PC-9 (cell line): ENCODE measurements around the gene PIGP. TPM values are rescaled to one million over a fixed set of nuclear protein-coding genes. Genes with fewer than 3 reads are reported as not detected.

Experiments
- Bru-seq: library from RNA; stranded (reverse); fragments of 400-500 nt; gene quantifications from one replicate; lab custom pipeline; 2021; lab: Mats Ljungman, UMichigan
- BruChase-seq, 2 experiments: library from RNA; stranded (reverse); fragments of 400-500 nt; gene quantifications; one replicate each; lab custom pipeline; 2021; lab: Mats Ljungman, UMichigan
- BruUV-seq: library from RNA; stranded (reverse); fragments of 400-500 nt; replicated peaks from 2 replicates; lab custom pipeline; 2021; lab: Mats Ljungman, UMichigan
- CTCF ChIA-PET: fragments of 300-600 bp; sonication (Branson Sonifier 250); formaldehyde crosslinking; loops from one replicate; lab custom pipeline; 2022; ENCODE audit warnings: antibody characterized with exemption; lab: Charles Lee
- POLR2A ChIA-PET: fragments of 300-600 bp; sonication (Branson Sonifier 250); formaldehyde crosslinking; loops from one replicate; lab custom pipeline; 2022; ENCODE audit warnings: antibody characterized with exemption; ENCODE audit not compliant: unreplicated experiment; lab: Charles Lee
- DNase-seq, 2 experiments: peaks; one replicate each; pipeline versions ENCODE4 v3.0.0 to v3.0.0-alpha.2; 2015 to 2022; ENCODE audit warnings: mixed read lengths in 1 of 2
- H2AFZ ChIP-seq: fragments of 200-600 bp; sonication (generic); 2 replicates; pipeline ENCODE4 v1.8.1; 2017; ENCODE audit warnings: antibody characterized with exemption
- H3F3A ChIP-seq: fragments of 200-600 bp; sonication (generic); 2 replicates; pipeline ENCODE4 v1.8.1; 2017; ENCODE audit warnings: antibody characterized with exemption, mild to moderate bottlenecking, low read depth; ENCODE audit not compliant: insufficient read depth
- H3K27ac ChIP-seq: fragments of 200-600 bp; sonication (generic); 2 replicates; pipeline ENCODE4 v1.6.1; 2016; ENCODE audit warnings: mixed run types
- H3K27me3 ChIP-seq: fragments of 200-600 bp; sonication (generic); 2 replicates; pipeline ENCODE4 v1.6.1; 2016; ENCODE audit warnings: low read depth, mixed run types; ENCODE audit not compliant: insufficient read depth
- H3K36me3 ChIP-seq: fragments of 200-600 bp; sonication (generic); 2 replicates; pipeline ENCODE4 v1.6.1; 2016; ENCODE audit warnings: low read depth, mixed run types
- H3K4me1 ChIP-seq: fragments of 200-600 bp; sonication (generic); replicated peaks from 2 replicates; pipeline ENCODE4 v1.6.1; 2016; ENCODE audit warnings: mixed run types; ENCODE audit not compliant: insufficient read depth
- H3K4me2 ChIP-seq: fragments of 200-600 bp; sonication (generic); 2 replicates; pipeline ENCODE4 v1.6.1; 2017; ENCODE audit warnings: mixed run types
- H3K4me3 ChIP-seq: fragments of 200-600 bp; sonication (generic); 2 replicates; pipeline ENCODE4 v1.6.1; 2016; ENCODE audit warnings: mixed run types
- H3K79me2 ChIP-seq: fragments of 200-600 bp; sonication (generic); 2 replicates; pipeline ENCODE4 v1.6.1; 2017; ENCODE audit warnings: low read depth, mixed run types
- H3K9me2 ChIP-seq: fragments of 200-600 bp; sonication (generic); 2 replicates; pipeline ENCODE4 v1.8.1; 2017; ENCODE audit warnings: mild to moderate bottlenecking; ENCODE audit not compliant: insufficient read depth
- H3K9me3 ChIP-seq: fragments of 200-600 bp; sonication (generic); 2 replicates; pipeline ENCODE4 v1.8.1; 2016; ENCODE audit warnings: low read depth; ENCODE audit not compliant: insufficient read depth
- H4K20me1 ChIP-seq: fragments of 200-600 bp; sonication (generic); 2 replicates; pipeline ENCODE4 v1.8.1; 2017; ENCODE audit not compliant: insufficient read depth
- EZH2 ChIP-seq: fragments of 200-600 bp; sonication (generic); IDR thresholded peaks from 2 replicates; pipeline ENCODE4 v1.8.0; 2017; ENCODE audit warnings: antibody characterized with exemption, low read depth
- intact Hi-C: fragments of 100-400 bp; cut with micrococcal nuclease; formaldehyde crosslinking; loops from one replicate; pipeline ENCODE4 v1.10.0; 2022; ENCODE audit not compliant: unreplicated experiment
- long read RNA-seq: library from polyadenylated mRNA; stranded (forward); transcript quantifications from one replicate; pipeline ENCODE4 v2.0.0, GENCODE V29; 2022
- total RNA-seq: library from RNA; stranded (reverse); gene quantifications from 2 replicates; pipeline ENCODE4 v1.2.3, GENCODE V29; 2021
- TF ChIP-seq, protein P1 (sequence below): fragments of 200-600 bp; sonication (generic); conservative IDR thresholded peaks from 2 replicates; pipeline ENCODE4 v1.6.1; 2017; ENCODE audit warnings: mixed run types, antibody characterized with exemption, mild to moderate bottlenecking, moderate library complexity

The PIGP gene
- total RNA-seq (10.1 and 20.9 TPM in 2 replicates), Bru-seq, nascent RNA (percentile 67 among the genes with signal in this experiment), BruChase-seq, experiment 1, labeled RNA remaining after a 2-hour chase (percentile 60 among the genes with signal in this experiment), BruChase-seq, experiment 2, labeled RNA remaining after a 6-hour chase (percentile 53 among the genes with signal in this experiment)
- long read RNA-seq, full-length matches to known transcripts = 22 of 26 reads
- long read RNA-seq, partial matches to known transcripts = 2 of 26 reads
- long read RNA-seq, other reads (novel, unspliced or antisense) = 2 of 26 reads

DNA sequence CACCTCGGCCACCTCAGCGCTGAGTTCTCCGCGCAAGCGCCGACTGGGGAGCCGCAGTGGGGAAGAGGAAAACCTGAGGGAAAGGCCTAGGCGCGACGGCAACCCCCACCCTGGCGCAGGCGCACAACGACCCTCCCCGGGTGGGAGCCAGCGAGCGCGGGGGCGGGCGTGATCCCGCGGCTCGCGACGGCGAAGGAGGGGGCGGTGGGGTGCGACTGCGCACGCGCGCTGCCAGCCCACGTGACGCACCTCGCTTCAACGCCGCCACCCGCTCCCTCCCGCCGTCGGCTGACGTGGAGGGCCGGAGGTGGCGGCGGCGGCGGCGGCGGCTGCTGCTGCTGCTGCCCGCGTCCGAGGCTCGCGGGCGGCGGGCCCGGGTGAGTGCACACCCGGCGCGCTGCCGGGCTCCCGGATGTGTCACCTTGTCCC, at the start of gene PIGP, which contains the start of gene TTC3:
Gene PIGP, minus strand, starts transcription at position 84 of the 429 bp plus-strand sequence. CDS start 556 bp downstream, outside the sequence.
Gene TTC3, plus strand, starts transcription at position 267 of the 429 bp plus-strand sequence. CDS start 14,004 bp downstream, outside the sequence.
- TF ChIP-seq EZH2 = no peak
- TF ChIP-seq, protein P1, sequence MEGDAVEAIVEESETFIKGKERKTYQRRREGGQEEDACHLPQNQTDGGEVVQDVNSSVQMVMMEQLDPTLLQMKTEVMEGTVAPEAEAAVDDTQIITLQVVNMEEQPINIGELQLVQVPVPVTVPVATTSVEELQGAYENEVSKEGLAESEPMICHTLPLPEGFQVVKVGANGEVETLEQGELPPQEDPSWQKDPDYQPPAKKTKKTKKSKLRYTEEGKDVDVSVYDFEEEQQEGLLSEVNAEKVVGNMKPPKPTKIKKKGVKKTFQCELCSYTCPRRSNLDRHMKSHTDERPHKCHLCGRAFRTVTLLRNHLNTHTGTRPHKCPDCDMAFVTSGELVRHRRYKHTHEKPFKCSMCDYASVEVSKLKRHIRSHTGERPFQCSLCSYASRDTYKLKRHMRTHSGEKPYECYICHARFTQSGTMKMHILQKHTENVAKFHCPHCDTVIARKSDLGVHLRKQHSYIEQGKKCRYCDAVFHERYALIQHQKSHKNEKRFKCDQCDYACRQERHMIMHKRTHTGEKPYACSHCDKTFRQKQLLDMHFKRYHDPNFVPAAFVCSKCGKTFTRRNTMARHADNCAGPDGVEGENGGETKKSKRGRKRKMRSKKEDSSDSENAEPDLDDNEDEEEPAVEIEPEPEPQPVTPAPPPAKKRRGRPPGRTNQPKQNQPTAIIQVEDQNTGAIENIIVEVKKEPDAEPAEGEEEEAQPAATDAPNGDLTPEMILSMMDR = no peak
- Histone ChIP-seq H3K36me3 (no peaks in the 10 kb centered on the region), H3K27ac (peak within 1 kb of the TSS; percentile 84), H3K9me3 (no peaks in the 10 kb centered on the region), H3K4me3 (peak within 1 kb of the TSS; percentile 88), H3K4me2 (peak within 1 kb of the TSS; percentile 97), H3K27me3 (no peaks in the 10 kb centered on the region), H2AFZ (peak within 1 kb of the TSS; percentile 93), H3F3A (0 out of 2 replicates have a peak, but pooled peaks cover 3% of the 10 kb centered on the region), H4K20me1 (no peaks in the 10 kb centered on the region; the same call in 1 of the 2 replicates), H3K79me2 (peaks cover 64% of the 10 kb centered on the region), H3K4me1 (peaks cover 17% of the 10 kb centered on the region), H3K9me2 (no peaks in the 10 kb centered on the region)
- DNase-seq = peak; percentile 62 to 94
- CTCF ChIA-PET = no interaction called here
- no TSS peak for BruUV-seq
- intact Hi-C loops = loop anchor here (2.0 to 5.0 kb wide), 2 partner anchors 64 to 194 kb away; partner anchors contain the start of gene VPS26C
- POLR2A ChIA-PET = no interaction called here

DNA sequence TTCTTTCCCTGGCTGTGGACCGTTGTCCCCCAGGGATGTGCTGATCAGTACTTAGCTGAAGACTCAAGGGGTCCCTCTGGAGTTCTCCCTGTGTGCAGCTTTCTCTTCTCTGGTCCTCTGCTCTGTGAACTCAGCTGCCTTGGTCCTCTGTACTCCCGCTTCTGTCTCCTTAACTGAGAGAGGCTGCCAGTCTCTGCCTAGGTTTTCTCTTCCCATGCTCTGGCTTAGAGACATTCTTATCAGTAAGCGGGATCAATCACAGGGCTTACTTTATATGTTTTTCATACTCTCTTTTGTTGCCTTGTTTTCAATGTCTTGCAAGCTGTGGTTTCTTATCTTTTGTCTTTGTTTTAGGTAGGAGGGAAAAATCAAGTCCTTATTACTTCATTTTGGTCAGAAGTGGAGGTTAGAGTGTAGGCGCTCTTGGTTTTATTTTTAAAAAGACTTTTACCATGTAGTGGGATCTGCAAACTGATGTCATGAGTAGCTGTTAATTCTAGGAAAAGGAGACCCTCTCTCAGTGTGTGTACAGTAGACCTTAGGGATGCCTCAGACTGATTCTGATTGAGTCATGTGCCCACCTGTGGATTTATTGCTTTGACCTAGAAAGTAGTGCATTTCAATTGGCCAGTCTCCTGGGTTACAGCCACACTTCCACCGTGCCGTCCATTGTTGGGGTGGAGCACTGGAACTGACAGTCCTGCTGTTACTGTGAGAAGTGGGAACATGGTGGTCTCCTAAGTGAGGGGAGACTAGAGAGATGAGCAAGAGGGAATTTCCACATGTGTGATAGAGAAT, 46.7 kb upstream of the PIGP start:
- no peak overlapping the region for H3K4me3 ChIP-seq
- H3K27me3 ChIP-seq = no peaks in the 10 kb centered on the region
- no peaks in the 10 kb centered on the region for H3K9me2 ChIP-seq
- no peak for DNase-seq
- no peaks in the 10 kb centered on the region for H3F3A ChIP-seq
- CTCF ChIA-PET = no interaction called here
- no peaks in the 10 kb centered on the region; the same call in 1 of the 2 replicates for H3K36me3 ChIP-seq
- POLR2A ChIA-PET = no interaction called here
- H2AFZ ChIP-seq = no peak overlapping the region
- BruUV-seq = no TSS peak
- no peaks in the 10 kb centered on the region for H4K20me1 ChIP-seq
- H3K4me2 ChIP-seq = no peak overlapping the region
- no peaks in the 10 kb centered on the region for H3K4me1 ChIP-seq
- intact Hi-C loops = no loop called here
- H3K9me3 ChIP-seq = no peaks in the 10 kb centered on the region
- H3K79me2 ChIP-seq = no peaks in the 10 kb centered on the region
- H3K27ac ChIP-seq = no peak overlapping the region
- no peak for TF ChIP-seq EZH2
- TF ChIP-seq, protein P1 = no peak

DNA sequence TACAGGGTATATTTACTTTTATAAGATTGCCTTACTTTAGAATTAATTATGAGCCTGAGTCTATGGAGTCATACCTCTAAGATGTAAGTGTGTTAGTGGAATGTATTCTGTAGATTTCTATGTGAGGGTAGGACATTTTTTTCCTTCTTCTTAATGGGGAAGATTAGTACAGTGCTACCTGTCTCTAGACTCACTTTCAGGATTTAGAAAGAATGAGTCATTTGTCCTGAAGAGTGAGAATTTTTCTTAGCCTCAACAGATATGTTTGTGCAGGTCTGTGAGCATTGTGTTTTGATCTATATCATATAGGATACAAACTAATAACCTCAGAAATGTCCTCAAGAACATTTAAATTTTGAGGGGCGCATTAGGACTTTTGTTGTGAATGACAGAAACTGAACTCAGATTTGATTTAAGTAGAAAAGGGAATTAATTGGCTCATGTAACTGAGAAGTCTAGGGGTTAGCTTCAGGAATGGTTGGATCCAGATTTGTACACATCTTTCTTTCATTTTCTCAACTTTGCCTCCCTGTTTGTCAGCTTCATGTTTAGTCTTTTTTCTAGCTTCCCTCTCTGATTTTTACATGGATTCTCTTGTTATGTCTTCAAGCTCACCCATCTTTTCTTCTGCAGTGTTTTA, 45.4 kb upstream of the PIGP start:
- intact Hi-C loops = no loop called here
- Histone ChIP-seq H3K79me2 (no peaks in the 10 kb centered on the region), H3K27ac (no peak overlapping the region), H3K9me2 (no peaks in the 10 kb centered on the region), H3K27me3 (no peaks in the 10 kb centered on the region), H4K20me1 (no peaks in the 10 kb centered on the region), H2AFZ (no peak overlapping the region), H3K4me3 (no peak overlapping the region), H3K9me3 (no peaks in the 10 kb centered on the region), H3F3A (no peaks in the 10 kb centered on the region), H3K36me3 (no peaks in the 10 kb centered on the region; the same call in 1 of the 2 replicates), H3K4me2 (no peak overlapping the region), H3K4me1 (no peaks in the 10 kb centered on the region)
- CTCF ChIA-PET = no interaction called here
- DNase-seq = peak in 1 of 2 experiments; percentile 35
- no TSS peak for BruUV-seq
- TF ChIP-seq, protein P1 = no peak
- POLR2A ChIA-PET = no interaction called here
